Tibial nerve (tissue), 4 donors: ENCODE results near the gene PLCB1.

ENCODE experiments used
- CTCF ChIP-seq, 5 experiments: fragments of 200-600 bp in 3 of 5; fragments of 450-650 bp in 2 of 5; sonication (generic) in 3 of 5; IDR thresholded peaks; one replicate each; pipeline ENCODE4 v1.5.1; 2016 to 2019; ENCODE audit warnings: antibody characterized with exemption in 5 of 5, mild to moderate bottlenecking in 3 of 5, moderate library complexity in 2 of 5
- EP300 ChIP-seq, 2 donors: sonication (generic); formaldehyde crosslinking; IDR thresholded peaks; one replicate each; pipeline ENCODE4 v1.6.1; 2017; ENCODE audit warnings: antibody characterized with exemption in 2 of 2, mild to moderate bottlenecking in 1 of 2
- POLR2A ChIP-seq, 2 donors: fragments of 450-650 bp; IDR thresholded peaks; one replicate each; pipeline ENCODE4 v1.6.1; 2017; ENCODE audit warnings: antibody characterized with exemption in 2 of 2, mild to moderate bottlenecking in 2 of 2, moderate library complexity in 2 of 2

- TF ChIP-seq CTCF (IDR thresholded peaks at IDR 0.05) = no peak
- TF ChIP-seq POLR2A (IDR thresholded peaks at IDR 0.05) = no peak
- TF ChIP-seq EP300 (IDR thresholded peaks at IDR 0.05) = no peak
These were observed 745.2 kb downstream of the PLCB1 start for GRCh38 chr20:8877294-8877693.
